Activated CD4-positive, alpha-beta T cell treated with anti-CD3 and anti-CD28 coated beads, Interleukin-2, amount 50 U/mL, for 24 hours (primary cell): Measurements from ENCODE around the gene COL23A1.

Source experiments
- DNase-seq, 2 donors: peaks; one replicate each; pipeline ENCODE4 v3.0.0-alpha.2; 2020; ENCODE audit warnings: low read depth in 1 of 2, low spot score in 1 of 2

Gene COL23A1

GRCh38 chr5:178478370-178478769 lies 111.8 kb downstream of the COL23A1 start:
- DNase-seq: no peak

GRCh38 chr5:178477802-178478201 lies 112.4 kb downstream of the COL23A1 start:
- DNase-seq: no peak

DNA sequence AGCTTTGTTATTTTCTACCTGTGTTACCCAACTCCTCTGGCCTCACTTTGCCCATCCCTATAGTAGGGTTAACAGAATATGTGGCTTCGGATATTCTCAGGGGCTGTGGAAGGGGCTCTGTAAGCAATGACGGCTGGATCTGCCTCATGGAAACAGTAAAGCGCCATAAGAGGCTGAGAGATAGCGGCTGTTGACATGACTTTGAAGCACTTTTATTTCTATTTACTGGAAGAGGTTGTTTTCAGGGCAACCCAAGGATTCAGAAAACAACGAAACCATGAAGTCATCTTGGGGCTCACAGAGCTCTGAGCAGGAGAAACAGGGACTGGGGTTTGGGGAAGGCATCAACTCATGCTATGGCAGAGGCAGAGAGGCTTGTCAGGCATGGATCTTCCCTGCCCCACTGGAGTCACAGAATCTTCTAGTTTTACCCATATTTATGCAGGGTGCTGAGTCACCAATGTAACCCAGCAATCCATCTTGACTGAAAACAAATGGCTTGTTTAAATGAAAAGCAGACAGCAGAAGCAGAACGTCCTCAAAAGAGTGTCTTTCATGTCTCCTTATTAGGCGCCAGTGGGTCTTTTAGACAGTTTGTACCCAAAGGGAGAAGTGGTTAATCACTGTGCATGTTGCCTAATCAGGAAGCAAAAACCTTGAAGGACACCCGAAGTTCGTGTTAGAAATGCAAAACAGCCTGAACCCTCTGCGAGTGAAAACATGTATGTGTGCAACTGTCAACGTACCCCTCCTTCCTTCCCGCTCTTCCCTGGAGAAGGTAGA lies 113.0 kb downstream of the COL23A1 start:
- DNase-seq: no peak

DNA sequence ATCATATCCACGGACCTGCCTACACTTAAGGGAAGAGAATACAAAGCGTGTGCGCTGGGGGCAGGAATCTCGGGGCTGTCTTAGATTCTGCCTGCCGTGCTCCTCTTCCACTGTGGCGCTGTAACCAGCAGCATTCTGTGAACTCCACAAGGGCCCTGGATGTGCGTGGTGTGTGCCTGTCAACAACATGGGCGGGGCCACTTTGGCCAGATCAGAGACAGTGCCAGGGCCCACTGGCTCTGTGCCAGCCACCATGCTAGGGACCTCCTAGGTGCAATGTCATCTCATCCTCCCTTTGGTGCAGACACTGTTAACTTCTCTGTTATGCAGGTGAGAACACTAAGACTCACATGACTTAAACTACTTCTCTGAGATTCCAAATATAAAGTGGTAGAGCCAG lies 113.7 kb downstream of the COL23A1 start:
- no peak for DNase-seq

DNA sequence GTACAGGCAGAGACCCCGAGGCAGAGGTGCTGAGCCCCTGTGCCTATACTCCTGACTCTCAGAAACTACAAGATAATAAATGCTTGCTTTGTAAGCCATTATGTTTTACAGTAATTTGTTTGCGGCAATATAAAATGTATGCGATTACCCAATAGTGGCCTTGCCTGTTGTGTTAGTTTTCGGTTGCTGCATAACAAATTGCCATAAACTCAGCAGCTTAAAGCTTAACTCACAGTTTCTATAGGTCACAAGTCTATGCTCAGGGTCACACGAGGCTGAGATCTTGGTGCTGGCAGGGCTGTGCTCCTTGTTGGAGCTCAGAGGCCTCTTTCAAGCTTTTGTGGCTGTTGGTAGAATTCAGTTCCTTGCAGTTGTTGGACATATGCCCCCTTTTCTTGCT lies 114.8 kb downstream of the COL23A1 start:
- no peak for DNase-seq

DNA sequence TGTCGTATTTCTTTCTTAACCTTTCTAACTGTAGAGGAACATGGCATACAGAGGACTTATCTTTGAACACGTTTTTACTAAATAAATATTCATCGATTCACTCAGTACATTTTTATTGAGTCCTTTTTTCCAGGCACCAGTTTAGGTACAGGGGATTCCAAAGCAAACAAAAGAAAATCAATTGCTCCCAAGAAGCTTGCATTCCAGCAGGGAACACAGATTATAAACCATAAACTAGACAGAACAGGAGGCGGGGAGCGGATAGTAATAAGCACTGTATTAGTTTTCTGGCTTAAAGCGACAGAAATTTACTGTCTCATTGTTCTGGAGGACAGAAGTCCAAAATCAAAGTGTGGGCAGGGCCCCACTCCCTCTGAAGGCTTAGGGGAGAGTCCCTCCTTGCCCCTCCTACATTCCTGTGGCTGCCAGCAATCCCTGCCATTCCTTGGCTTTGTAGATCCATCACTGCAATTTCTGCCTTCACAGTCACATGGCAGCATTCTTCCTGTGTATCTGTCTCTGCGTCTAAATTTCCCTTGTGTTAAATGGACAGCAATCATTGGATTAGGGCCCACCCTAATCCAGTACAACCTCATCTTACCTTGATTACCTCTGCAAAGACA lies 115.5 kb downstream of the COL23A1 start:
- DNase-seq: no peak

DNA sequence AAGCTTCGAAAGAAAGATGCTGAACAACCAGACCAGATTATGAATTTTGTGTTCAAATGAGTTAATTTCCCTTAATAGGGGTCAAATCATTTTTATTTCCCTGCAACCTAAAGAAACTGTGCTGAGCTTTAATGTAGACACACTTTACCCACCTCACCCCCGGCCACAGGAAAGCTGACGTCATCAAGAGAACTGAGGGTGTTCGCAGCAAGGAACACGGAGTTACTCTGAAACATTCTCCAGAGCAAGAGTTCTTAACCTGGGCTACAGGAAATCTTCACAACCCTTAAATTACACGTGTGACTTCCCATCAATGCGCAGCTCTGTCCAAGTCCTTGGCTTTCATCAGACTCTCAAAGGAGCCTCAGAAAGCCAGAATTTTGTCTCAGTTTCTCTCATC lies 116.3 kb downstream of the COL23A1 start:
- no peak for DNase-seq

- DNase-seq: no peak
These were observed 118.1 kb downstream of the COL23A1 start for GRCh38 chr5:178472138-178472537.

DNA sequence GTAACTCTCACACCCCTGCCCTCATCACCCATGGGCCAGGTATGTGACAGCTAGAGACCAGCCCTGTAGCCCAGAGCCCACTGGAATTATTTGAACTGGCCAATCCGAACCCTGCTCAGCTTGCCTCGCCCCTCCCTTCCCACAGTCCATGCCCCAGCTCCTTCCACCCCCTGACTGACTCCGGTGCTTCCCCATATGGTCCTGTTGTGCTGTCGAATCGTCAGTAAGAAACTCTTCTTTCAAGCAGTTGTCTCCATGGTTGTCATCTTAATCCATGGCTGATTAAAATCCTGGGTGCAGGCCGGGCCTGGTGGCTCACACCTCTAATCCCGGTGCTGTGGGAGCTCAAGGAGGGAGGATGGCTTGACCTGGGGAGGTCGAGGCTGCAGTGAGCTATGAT lies 118.5 kb downstream of the COL23A1 start:
- no peak for DNase-seq

GRCh38 chr5:178470760-178471025 lies 119.5 kb downstream of the COL23A1 start:
- DNase-seq: no peak

DNA sequence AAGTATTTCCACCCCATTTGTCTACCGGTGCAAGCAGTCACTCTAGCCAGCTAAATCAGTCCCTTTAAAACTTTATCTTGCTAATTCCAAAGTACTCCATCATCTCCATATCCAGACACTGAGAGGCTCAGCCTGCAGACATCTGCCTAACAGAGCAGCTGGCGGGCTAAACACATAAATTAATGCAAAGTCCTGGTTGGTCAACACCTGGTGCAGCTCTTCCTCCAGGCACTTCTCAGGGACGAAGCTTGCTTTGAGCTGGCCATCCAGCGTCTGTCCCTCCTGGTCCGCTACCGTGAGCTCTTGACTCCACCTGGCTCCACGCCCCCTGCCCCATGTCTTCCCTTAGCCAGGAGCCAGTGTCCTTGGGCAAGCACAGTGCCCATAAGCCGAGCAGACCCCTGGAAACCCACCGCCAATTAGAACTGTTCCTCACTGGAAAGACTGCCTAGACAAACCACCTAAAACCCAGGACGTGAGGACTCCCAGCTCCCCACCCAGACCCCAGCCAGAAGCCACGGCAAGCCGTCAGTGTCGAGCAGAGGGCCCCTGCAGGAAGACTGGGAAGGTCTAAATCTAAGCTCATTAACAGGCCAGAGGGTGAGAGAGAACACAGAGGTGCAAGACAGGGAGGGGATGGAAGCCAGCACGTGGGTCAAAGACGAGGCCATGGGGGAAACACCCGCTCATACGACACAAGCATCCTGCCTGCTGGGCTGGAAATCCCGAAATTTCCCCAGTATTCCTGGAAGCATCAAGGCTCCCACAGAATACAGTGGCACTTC lies 120.0 kb downstream of the COL23A1 start:
- DNase-seq: no peak

GRCh38 chr5:178469011-178469974 lies 120.9 kb downstream of the COL23A1 start:
- no peak for DNase-seq

DNA sequence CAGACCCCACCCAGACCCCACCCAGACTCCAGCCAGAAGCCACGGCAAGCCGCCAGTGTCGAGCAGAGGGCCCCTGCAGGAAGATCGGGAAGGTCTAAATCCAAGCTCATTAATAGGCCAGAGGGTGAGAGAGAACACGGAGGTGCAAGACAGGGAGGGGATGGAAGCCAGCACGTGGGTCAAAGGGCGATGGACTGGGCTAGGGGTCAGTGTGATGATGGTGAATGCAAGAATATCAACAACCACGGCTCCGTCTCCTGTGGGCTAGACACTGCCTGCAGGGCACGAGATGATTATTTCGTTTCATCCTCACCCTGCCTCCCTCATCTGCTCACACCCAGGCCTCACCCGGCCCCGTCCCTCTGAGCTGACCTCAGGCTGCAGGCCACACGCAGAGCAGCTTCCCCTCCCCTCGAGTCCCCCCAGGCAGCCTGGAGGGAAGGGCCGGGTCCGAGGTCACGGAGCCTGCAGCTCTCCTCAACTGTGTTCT lies 122.0 kb downstream of the COL23A1 start:
- DNase-seq: no peak

- no peak for DNase-seq
These were observed 122.5 kb downstream of the COL23A1 start for GRCh38 chr5:178467568-178468195.

DNA sequence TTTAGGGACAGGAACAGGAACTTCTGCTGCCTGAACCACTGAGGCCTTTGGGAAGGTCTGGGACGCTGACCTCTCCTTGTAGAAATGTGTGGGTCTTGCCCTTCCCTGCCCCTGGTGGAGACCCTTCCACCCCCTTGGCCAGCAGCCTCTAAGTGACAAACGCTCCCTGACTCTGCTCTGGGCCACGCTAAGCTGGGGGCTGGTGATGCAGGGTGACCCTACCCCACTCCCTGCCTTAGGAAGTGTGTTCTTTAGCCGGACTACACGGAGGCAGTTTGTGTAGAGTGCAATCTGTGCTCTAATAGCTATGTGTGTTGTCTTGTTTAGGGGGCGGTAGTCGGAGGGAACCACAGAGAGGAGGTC lies 123.0 kb downstream of the COL23A1 start:
- DNase-seq: no peak

DNA sequence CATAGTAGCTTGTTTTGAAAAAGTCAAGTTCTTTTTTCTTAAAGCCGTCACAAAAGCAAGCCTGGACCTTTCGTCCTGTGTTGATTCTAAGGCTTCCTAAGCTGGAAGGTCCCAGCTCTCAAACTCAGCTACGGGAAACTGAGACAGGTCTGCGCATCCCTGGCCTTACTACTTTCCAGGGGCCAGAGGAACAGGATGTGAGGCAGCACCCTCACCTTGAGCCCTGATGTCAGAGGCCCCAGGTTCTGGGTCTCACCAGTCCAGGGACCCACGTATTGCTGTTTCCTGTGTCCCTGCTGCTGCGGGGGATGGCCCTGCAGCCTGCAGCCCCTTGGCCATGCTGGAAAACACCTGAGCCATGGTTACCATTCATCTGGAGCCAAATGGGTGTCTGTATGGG lies 123.9 kb downstream of the COL23A1 start:
- no peak for DNase-seq

DNA sequence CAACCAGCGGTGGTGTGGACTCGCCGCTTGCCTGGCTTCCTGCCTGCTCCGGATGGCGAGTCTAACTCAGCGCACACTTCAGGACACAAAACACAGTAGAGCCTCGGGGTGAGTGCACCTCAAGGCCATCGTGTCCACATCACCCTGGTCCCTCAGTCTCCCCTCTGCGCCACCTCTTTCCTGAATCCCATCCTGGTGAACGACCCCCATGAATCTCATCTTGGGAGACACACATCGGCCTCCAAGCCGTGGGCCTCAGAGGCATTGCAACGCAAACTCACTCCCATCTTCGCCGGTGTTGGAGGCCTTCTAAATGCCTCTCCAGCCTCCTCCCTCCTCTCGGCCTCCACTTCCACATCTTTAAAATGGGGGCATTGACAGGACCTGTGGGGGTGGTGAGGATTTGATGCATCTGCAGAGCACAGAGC lies 124.3 kb downstream of the COL23A1 start:
- no peak for DNase-seq

GRCh38 chr5:178465228-178465860 lies 124.8 kb downstream of the COL23A1 start:
- DNase-seq: no peak

DNA sequence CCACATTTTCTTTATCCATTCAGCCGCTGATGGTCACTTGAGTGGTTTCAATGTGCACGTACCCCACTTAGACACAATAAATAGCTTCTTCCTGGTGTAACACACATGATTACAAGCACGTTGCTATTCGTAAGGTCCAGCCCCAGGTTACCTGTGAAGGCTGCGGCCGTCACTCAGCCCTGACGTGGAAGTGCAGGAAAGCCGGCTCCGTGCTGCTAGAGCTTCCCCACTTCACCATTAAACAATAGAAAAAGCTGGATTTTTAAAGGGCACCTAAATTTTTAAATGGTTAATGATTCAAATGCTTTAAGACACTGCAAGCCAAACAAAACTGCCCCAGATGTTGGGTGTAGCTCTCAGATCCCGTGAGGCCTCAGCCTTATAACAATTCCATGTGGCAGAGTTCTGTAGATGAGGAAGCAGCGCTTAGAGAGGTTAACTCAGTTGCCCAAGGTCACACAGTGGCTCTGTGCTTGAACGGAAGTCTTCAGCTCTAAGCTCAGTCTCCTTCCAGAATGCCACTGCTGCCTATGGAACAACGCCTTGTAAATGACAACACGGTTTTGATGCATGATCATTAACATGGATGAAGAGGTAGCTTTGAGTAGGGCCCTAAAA lies 125.7 kb downstream of the COL23A1 start:
- no peak for DNase-seq
